Activated CD4-positive, alpha-beta T cell treated with anti-CD3 and anti-CD28 coated beads, Interleukin-2, Interleukin-4, amounts not matched to agents 100 ng/mL and 50 ng/mL, durations not matched to agents 16 hours and 8 hours (primary cell): Measurements from ENCODE around the gene WFS1.

Experiments used
- DNase-seq: peaks from one replicate; pipeline ENCODE4 v3.0.0-alpha.2; 2020; ENCODE audit warnings: low spot score

WFS1 gene

DNA sequence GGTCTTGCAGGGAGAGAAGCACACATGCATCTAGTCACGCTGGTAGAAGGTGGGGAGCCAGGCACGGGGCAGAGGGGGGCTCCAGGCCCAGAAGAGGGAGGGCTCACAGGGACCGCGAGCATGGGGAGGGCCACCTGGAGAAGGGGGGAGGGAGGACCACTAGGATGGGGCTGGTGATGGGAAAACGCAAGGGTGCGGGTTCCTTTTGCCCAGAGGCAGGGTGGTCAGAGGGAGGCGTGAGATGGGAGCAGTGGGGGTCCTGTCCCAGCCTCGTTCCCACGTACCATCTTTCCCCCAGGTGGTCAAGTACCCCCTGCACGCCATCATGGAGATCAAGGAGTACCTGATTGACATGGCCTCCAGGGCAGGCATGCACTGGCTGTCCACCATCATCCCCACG, 30.7 kb downstream of the WFS1 start:
- no peak for DNase-seq

GRCh38 chr4:6301051-6301731, 31.5 kb downstream of the WFS1 start:
- DNase-seq = no peak

DNA sequence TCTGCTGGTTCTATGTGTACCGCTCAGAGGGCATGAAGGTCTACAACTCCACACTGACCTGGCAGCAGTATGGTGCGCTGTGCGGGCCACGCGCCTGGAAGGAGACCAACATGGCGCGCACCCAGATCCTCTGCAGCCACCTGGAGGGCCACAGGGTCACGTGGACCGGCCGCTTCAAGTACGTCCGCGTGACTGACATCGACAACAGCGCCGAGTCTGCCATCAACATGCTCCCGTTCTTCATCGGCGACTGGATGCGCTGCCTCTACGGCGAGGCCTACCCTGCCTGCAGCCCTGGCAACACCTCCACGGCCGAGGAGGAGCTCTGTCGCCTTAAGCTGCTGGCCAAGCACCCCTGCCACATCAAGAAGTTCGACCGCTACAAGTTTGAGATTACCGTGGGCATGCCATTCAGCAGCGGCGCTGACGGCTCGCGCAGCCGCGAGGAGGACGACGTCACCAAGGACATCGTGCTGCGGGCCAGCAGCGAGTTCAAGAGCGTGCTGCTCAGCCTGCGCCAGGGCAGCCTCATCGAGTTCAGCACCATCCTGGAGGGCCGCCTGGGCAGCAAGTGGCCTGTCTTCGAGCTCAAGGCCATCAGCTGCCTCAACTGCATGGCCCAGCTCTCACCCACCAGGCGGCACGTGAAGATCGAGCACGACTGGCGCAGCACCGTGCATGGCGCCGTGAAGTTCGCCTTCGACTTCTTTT, 32.2 kb downstream of the WFS1 start:
- DNase-seq = no peak

- no peak for DNase-seq
Measured at GRCh38 chr4:6302869-6303268, 33.2 kb downstream of the WFS1 start.

- no peak for DNase-seq
Measured at GRCh38 chr4:6303943-6304342, 34.3 kb downstream of the WFS1 start.

GRCh38 chr4:6306299-6306698, 36.6 kb downstream of the WFS1 start:
- DNase-seq = no peak

DNA sequence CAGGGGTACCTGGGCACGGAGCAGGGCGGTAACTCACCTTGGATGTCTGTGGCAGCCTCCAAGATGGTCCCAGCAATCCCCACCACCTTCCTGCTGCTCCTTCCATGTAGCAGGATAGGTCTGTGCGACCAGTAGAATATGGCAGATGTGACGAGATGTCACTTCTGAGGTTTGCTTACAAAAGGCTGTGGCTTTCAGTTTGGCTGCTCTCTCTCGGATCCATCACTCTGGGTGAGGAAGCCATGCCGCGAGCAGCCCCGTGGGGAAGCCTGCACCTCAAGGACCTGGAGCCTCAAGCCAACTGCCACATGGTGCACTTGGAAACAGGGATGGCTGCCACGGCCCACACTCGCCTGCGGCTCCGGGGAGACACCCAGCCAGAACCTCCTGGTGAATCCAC, 37.6 kb downstream of the WFS1 start:
- DNase-seq = no peak

GRCh38 chr4:6307891-6308290, 38.2 kb downstream of the WFS1 start:
- DNase-seq = no peak

- no peak for DNase-seq
Measured at GRCh38 chr4:6308899-6309643, 39.4 kb downstream of the WFS1 start.

DNA sequence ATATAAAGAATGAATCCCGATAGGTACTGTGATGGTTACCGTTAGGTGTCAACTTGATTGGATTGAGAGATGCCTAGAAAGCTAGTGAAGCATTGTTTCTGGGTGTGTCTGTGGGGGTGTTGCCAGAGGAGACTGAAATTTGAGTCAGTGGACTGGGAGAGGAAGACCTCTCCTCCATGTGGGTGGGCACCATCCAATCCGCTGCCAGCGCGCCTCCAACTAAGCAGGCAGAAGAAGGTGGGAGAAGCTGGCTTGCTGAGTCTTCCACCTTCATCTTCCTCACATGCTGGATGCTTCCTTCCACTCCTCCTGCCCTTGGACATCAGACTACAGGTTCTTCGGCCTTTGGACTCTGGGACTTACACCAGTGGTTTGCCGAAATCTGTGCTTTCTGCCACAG, 40.1 kb downstream of the WFS1 start:
- DNase-seq = no peak

DNA sequence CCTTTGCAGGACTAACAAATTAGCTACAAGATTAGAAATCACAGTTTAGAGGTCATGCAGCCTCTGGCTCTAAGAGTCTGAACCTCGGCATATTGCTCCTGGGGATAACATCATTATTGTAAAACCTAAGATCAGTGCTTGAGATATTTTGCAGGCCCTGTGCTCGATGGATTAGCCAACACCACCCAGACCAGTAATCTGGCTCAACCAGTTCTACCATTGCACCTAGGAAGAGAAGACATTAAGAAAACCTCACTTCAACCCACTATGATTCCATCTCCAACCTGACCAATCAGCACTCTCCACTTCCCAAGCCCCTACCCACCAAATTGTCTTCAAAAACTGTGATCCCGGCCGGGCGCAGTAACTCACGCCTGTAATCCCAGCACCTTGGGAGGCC, 43.6 kb downstream of the WFS1 start:
- no peak for DNase-seq

GRCh38 chr4:6316461-6317003, 46.9 kb downstream of the WFS1 start:
- DNase-seq = no peak

GRCh38 chr4:6318206-6318605, 48.6 kb downstream of the WFS1 start:
- DNase-seq = no peak

- no peak for DNase-seq
Measured at GRCh38 chr4:6319530-6320150, 50.0 kb downstream of the WFS1 start.

DNA sequence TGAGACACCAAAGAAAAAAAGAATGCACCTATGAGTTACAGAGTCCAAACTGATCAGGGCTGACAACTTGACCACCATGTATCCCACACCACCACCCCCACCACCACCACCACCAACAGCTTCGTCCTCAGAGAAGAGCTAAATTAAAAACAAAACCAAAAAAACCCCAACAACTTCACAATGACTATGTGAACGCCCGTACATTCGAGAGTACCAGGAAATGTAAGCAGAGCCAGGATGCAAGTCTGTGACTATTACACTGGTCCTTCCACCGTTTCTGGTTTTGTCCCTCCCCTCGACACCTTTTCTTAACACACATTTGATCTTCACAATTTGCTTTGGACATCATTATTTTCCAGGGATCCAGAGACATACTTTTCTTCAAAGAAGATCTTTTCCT, 51.0 kb downstream of the WFS1 start:
- DNase-seq = peak; percentile 47

DNA sequence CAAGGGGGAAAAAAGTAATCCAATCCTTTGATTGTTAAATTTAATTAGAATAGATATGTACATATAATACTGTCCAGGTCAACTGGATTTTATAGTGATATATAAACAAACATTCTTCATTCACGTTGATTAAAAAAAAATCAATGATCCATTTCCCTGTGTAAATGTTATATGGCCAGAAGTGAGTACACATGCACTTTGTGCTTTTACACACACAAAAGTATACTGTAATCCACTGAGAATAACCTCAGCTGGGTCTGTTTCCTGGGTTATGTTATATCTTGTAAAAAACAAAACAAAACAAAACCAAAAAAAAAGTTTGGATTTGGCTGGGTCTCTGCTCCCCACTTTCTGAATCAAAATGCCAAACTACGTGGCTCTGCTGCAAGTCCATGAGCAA, 51.7 kb downstream of the WFS1 start:
- DNase-seq = no peak

DNA sequence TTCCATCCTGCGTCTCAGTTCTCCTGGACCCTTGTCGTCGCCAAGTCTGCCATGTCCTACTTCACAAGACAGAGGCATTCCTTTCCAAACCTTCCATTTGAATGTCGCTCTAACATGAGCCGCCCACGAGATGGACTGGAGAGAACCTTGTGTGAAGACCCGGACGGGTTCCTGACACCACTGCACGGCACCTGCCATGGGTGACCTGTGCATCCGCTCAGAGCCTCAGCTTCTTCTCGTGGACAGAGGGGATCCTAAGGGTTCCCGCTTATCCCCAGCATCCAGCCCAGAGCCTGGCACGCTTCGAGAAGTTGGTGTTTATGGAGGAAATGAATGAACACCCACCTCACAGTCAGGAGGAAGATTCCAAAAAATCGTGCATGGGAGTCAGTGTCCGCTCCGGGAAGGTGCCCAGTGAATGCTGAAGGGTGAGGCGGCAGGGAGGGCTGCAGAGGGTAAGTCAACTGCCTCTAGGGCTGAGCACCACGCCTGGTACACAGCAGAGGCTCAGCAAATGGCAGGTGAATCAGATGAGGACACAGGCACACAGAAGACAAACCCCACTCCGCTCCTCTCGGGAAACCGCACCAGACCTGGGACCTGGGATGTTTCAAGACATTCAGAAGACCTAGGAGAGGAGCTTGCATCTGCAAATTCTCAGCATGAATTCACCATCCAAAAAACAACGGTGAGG, 52.6 kb downstream of the WFS1 start:
- DNase-seq = no peak

- no peak for DNase-seq
Measured at GRCh38 chr4:6322761-6323566, 53.3 kb downstream of the WFS1 start.

DNA sequence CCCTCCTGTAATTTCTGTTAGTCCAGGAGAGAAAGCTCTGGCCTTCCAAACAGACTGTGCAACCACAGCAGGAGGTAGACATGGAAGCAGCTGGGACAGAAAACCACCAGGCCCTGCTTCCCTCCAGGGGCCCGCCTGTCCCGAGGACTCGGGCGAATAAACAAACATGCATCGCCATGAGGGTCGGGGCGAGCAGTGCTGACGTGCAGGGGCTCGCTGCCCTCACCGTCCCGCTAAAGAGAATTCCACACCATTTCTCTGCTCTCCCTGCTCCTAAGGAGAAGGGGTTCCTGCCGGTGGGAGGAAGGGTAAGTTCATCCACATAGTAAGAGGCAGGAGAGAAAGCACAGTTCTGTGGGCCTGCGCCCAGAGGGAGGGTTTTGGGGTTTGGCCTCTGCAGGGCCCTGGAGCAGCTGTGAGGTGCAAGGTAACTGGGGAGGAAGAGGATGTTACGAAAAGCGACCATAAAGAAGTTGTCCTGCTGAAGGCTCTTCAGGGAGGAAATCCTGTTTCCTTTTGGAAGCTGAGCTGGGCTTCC, 54.9 kb downstream of the WFS1 start:
- no peak for DNase-seq

DNA sequence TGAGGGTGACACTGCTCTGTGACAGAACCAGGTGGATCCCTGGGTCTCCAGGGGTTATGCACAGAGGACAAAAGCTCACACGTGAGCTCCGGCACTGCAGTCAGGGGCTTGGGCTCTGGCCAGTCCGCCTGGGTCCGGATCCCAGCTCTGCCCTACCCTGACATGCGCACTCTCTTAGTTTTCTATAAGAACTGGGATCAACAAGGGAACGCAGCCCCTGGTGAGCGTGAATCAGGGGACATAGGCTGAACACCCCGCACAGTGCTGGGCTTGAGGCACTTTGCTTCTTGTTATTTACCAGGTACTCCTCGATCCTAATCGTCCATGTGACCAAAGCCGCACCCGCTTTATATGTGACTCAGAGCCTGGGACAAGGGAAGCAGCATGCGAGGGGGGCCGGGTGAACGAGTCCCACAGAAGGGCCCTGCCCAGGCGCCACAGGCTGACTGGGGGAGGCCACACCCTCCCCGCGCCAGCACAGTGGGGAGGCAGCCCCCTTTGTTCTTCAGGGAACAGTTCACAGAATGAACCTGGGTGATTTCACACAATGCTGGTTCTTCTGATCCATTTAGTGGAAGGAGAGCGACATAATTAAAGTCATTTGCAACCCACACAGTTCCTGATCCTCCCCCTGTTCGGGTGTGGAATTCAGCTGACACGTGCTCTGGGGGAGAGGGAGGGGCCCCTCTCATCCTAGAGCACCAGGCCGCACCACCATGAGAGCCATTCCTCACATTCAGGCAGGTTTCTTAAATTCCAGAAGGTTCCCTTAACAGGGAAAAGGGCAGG, 55.5 kb downstream of the WFS1 start:
- no peak for DNase-seq
